GM13977 (cell line): ENCODE measurements around the gene WDR93.

Experiments used
- DNase-seq: peaks from one replicate; pipeline ENCODE4 v3.0.0; 2012; ENCODE audit warnings: low spot score
- in situ Hi-C: fragments of 300-500 bp; cut with MboI; formaldehyde crosslinking; loops from one replicate; pipeline ENCODE4 v1.12.0; 2022; ENCODE audit warnings: low sequenced_read_pairs, low pct_unique_long_range_greater_than_20kb, mixed read lengths, inconsistent platforms; ENCODE audit not compliant: unreplicated experiment
- TF ChIP-seq, protein P1 (sequence below): IDR thresholded peaks from 2 replicates; pipeline ENCODE4 v1.5.1; 2012; ENCODE audit warnings: mild to moderate bottlenecking, control low read depth; ENCODE audit not compliant: insufficient read depth; ENCODE audit errors: extremely low read depth, missing control alignments

Gene WDR93

DNA sequence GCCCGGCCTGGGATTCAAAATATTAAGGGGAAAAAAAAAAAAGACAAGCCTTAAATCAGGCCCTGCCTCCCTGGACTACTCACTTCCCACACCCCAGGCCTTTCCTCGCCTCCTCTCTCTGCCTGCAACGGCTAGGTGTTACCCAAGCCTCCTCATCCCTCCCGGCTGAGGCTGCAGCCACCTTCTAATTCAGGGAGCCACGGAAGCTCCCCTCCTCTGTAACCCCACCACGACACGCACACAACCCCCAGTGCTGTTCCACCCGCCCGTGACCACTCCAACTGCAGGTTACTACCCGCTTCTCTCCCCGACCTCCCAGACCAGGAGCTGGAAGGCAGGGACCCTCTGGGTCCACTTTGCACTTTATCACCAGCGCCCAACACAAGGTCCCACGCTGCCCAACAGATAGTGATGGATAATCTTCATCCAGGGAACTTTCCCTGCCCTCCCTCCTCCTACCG lies 36.3 kb upstream of the WDR93 start:
- TF ChIP-seq, protein P1, sequence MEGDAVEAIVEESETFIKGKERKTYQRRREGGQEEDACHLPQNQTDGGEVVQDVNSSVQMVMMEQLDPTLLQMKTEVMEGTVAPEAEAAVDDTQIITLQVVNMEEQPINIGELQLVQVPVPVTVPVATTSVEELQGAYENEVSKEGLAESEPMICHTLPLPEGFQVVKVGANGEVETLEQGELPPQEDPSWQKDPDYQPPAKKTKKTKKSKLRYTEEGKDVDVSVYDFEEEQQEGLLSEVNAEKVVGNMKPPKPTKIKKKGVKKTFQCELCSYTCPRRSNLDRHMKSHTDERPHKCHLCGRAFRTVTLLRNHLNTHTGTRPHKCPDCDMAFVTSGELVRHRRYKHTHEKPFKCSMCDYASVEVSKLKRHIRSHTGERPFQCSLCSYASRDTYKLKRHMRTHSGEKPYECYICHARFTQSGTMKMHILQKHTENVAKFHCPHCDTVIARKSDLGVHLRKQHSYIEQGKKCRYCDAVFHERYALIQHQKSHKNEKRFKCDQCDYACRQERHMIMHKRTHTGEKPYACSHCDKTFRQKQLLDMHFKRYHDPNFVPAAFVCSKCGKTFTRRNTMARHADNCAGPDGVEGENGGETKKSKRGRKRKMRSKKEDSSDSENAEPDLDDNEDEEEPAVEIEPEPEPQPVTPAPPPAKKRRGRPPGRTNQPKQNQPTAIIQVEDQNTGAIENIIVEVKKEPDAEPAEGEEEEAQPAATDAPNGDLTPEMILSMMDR, result no peak
- in situ Hi-C loops, result no loop called here
- DNase-seq, result no peak

DNA sequence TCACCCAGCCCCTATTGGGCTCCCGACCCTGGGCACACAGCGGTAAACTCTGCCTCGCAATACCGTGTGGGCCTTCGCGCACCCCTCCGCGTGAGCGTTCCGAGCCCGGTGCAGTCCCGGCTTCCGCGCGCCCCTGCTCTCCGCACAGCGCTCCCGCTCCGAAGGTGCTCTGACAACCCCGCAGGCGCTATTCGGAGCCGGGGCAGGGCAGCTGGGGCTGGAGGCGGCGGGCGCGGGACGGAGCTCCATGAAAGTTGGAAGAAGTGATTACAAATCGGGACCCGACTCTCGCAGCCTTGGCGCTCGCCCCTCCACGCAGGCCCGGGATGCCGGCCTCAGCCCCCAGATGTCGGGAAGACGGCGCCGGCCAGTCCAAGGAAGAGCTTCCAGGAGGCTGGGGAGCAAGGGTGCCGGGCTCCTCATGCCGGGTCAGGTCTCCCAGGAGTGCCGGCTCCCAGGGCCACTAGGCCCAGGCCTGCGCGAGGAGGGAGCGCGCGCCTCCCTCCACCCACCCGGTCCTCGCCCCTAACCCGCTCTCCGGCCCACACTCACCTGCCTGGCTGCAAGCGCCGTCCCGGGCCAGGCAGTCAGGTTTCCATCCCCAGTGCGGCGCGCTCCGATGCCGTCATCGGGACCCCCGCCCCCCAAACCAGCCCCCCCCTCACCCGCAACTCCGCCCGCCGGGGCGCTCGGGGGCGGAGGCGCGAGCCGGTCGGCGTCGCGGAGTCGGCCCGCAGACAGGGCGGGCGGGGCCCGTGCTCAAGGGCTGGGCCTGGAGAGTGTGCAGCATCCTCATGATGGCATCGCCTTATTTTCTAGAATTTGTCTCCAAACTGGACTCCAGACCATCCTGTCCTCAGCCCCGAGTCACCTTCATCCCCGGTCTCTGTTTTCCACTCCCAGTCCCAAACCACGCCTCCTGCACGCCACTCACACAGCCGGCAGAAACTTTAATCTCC lies 35.5 kb upstream of the WDR93 start, which contains the start of gene KIF7:
Gene KIF7, minus strand, starts transcription at position 621 of the 959 bp plus-strand sequence. CDS start 2,537 bp downstream, outside the sequence.
- peak; percentile 85 for DNase-seq
- in situ Hi-C loops, result no loop called here
- TF ChIP-seq, protein P1, result no peak

DNA sequence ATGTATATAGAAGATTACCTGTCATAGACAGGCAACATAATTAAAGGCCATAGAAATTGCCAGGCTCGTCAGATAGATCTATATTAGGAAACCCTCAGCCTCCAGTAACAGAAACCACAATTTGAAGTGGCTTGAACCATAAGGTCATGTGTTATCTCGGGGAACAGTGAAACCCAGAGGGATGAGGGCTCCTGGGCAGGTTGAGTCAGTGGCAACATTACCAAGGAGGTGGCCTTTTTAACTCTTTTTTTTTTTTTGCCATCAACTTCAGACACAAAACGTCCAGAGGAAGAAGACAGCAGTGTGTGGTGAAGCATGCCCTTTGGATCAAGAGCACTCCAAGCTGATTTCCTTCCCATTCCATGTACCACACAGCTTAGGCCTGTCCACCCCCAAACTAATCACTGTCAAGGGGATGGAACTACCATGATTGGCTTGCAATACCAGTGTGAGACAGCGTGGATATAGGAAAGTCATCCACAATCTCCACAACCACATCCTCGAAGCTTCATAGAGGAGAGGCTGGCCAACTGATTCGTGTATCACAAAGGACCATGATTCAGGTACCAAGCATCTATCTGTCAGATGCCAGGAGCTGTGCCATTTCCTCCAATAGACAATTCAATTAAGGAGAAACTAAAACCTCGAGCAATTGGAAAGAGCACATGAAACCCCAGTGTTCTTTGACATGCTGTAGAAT lies 34.3 kb upstream of the WDR93 start:
- no peak for DNase-seq
- in situ Hi-C loops, result no loop called here
- TF ChIP-seq, protein P1, result no peak

DNA sequence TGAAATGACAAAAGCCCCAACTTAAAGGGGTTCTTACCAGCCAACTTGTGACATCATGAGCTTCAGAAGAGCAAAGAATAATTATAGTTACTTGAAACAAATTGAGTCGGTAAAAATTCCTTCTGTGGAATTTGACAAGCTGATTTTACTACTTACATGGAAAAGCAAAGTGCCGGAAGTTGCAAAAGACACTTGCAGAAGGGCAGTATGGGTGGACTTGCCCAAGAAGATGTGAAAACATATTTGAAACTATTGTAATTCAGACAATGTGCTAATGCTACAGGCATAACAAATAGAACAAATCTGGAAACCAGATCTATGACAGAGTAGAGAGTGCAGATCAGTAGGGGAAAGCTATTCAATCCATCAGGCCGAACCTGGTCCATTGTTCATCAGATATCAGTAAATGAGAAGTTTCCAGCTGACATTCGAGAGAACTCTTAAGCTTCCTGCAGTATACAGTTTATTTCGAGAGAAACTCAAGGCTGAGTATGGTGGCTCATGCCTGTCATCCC lies 32.9 kb upstream of the WDR93 start:
- no peak for DNase-seq
- in situ Hi-C loops, result no loop called here
- TF ChIP-seq, protein P1, result no peak

DNA sequence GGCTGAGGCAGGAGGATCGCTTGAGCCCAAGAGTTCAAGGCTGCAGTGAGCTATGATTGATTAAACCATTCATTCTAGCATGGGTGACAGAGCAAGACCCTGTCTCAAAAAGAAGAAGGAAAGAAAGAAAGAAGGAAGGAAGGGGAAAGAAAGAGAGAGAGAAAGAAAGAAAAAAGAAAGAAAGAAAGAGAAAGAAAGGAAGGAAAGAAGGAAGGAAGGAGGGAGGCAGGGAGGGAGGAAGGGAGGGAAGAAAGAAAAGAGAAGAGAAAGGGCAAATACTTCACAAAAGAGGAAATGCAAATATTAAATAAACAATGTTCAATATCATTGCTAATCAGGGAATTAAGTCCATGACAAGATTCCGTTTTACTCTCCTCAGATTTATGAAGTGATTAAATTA lies 31.3 kb upstream of the WDR93 start:
- TF ChIP-seq, protein P1, result no peak
- no peak for DNase-seq
- in situ Hi-C loops, result no loop called here

DNA sequence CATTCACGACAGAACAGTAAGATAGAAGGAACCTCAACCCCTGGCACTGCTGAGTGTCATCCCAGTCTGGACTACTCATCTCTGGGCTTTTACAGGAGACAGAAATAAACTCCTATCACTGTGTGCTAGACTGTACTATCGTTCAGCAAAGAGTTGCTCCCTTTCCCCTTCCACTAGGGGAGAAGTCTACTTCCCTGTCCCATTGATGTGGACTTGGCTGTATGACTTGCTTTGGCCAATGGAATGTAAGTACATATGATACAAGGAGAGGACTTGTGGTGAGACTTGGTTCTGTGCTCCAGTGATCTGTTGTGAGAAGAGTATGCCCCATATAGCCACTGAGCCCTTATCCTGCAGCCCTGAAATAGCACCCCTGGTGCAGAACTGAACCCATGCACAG lies 30.1 kb upstream of the WDR93 start:
- in situ Hi-C loops, result no loop called here
- TF ChIP-seq, protein P1, result no peak
- DNase-seq, result no peak
